ENCODE data around the gene PSME4. TPM values are rescaled to one million over a fixed set of nuclear protein-coding genes. Genes with fewer than 3 reads are reported as not detected.

The PSME4 gene
- total RNA-seq: 75.7 TPM

GRCh38 chr2:53970724-53971602 lies at the start of gene PSME4:
TSS of gene PSME4 (minus strand) at chr2:53970993. CDS start at chr2:53970784, 209 bp downstream.

GRCh38 chr2:53859206-53860181 lies 111.3 kb downstream of the PSME4 start, which contains the start of gene GPR75:
TSS of gene GPR75 (minus strand) at chr2:53859967. CDS start at chr2:53854756, 5,211 bp downstream.

Small RNA genes within 50 kb of the gene (small RNA-seq; reads per million reads assigned to genes)
- not detected for gene MIR3682 (ENCODE audit: low replicate concordance)

Other genes starting within 250 kb of the PSME4 start
- gene CHAC2, start 203.2 kb downstream of the PSME4 start, total RNA-seq: 3.8 TPM
- gene ASB3, start 184.0 kb downstream of the PSME4 start, total RNA-seq: 117 TPM
- gene ERLEC1, start 183.9 kb downstream of the PSME4 start, total RNA-seq: 54.1 TPM
- 27.2 TPM for gene GPR75, start 111.0 kb downstream of the PSME4 start, total RNA-seq
- 34.7 TPM for gene ACYP2, start 144.6 kb upstream of the PSME4 start, total RNA-seq

All from parietal lobe (tissue), 2 donors.